Activated naive CD4-positive, alpha-beta T cell treated with anti-CD3 and anti-CD28 coated beads, Interleukin-2, amount 50 U/mL, for 16 hours (primary cell): Measurements from ENCODE around the gene DAPK1.

ENCODE experiments used
- DNase-seq: peaks from one replicate; pipeline ENCODE4 v3.0.0-alpha.2; 2020

The DAPK1 gene

GRCh38 chr9:87596862-87597261, 99.2 kb downstream of the DAPK1 start:
- no peak for DNase-seq

DNA sequence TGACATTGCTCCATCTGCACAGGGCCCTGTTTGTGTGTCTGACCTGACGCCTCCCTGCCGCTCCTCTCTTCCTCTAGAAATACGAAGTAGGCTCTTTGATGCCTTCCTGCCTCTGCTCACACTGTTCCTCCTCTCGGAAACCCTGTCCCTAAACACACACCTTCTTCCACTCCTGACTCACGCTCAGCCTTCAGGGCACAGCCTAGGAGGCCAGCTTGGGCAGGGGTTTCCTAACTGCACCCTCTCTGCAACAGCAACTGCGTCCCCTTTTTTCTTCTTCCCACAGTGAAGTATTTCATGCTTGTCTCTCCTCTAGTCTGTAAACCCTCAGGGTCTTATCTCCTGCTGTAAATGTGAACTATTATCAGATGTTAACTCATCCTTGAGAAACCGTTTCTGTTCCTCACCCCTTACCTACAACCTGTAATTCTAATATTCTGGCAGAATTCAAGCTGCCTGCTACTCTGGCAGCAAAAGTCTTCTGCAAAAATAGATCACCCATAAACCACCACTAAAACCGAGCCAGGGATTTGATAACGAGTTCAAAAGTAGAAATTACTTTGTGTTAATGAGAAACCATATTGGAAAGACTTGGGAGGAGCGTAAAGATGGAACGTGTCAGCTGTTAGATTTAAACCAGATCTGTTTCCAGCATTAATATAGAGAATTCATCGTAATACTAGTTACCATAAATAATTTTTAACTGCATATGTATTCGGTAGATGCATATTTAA, 100.2 kb downstream of the DAPK1 start:
- DNase-seq, result no peak

GRCh38 chr9:87599901-87600610, 102.4 kb downstream of the DAPK1 start:
- no peak for DNase-seq

DNA sequence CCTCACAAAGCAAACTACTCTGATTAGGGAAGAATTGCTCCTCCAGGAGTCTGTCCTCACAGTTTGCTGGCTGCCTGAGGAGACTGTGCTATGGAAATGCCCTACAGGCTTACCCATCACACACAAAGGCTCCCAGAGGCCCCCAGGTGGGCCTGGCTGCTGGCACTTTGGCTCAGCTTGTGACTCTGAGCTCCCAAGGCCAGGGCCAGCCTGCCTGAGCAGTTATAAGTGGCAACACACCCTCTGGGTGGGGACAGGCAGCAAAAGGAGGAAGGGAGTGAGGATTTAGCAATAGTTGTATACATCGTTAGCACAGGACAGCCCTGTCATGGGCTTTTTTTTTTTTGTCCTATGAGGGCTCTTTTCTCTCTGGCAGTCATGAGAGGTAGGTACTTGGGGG, 103.5 kb downstream of the DAPK1 start:
- DNase-seq, result no peak

GRCh38 chr9:87601595-87601994, 103.9 kb downstream of the DAPK1 start:
- DNase-seq, result no peak

DNA sequence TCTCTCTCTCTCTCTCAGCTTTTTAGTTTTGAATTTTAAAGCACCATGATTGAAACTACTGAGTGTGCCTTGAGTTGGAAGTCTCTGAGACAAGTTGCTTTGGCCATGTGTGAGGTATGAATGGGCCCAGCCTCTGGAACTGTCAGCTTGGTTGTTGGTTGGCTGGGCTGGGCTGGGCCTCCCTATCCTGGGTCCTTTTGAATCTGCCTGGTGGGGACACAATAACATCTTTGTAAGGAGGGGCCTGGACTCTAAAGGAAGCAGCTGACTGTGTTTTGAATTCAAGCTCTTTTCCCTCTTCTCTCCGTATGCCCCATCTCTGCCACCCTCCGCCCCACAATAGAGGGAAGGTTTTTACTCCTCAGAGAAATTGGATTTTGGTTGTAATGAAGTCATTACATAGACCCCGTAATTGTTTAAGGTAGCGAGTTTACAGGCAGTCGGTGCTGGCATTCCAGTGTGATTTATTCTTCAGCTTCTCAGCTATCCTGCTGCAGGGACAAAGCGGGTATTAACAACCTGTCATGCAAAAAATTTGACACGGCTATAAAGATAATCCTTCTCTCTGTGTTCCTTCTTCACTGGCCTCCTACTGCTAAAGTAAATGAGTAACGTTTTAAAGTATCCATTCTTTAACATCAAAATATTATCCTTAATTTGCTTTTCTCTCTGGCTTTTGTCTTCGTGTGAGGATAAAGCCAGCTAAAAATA, 105.4 kb downstream of the DAPK1 start:
- DNase-seq, result no peak

- DNase-seq, result no peak
Measured at GRCh38 chr9:87603854-87604490, 106.3 kb downstream of the DAPK1 start.

GRCh38 chr9:87604886-87605588, 107.4 kb downstream of the DAPK1 start:
- no peak for DNase-seq

GRCh38 chr9:87605676-87606075, 108.0 kb downstream of the DAPK1 start:
- no peak for DNase-seq

GRCh38 chr9:87606841-87607521, 109.3 kb downstream of the DAPK1 start:
- DNase-seq, result no peak

- no peak for DNase-seq
Measured at GRCh38 chr9:87607859-87608258, 110.2 kb downstream of the DAPK1 start.

- DNase-seq, result no peak
Measured at GRCh38 chr9:87609002-87609401, 111.3 kb downstream of the DAPK1 start.

DNA sequence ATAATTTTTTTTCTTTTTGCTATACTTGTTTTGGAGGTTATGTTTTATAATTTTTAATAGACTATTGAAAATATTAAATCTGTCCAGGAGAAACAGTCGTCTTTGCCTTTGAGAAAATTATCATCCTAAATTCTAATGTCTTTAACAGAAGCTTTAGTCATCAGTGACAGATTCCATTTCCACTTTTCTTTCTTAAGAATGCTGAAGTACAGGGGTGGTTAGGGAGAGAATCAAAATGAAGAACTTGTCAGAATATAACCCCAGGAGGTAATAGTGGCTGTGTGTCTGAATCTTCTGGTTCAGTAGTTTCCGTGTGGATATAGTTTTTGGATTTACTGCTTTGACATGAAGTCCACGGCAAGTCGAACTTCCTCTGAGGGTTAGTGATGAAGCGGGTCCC, 111.8 kb downstream of the DAPK1 start:
- DNase-seq, result no peak

DNA sequence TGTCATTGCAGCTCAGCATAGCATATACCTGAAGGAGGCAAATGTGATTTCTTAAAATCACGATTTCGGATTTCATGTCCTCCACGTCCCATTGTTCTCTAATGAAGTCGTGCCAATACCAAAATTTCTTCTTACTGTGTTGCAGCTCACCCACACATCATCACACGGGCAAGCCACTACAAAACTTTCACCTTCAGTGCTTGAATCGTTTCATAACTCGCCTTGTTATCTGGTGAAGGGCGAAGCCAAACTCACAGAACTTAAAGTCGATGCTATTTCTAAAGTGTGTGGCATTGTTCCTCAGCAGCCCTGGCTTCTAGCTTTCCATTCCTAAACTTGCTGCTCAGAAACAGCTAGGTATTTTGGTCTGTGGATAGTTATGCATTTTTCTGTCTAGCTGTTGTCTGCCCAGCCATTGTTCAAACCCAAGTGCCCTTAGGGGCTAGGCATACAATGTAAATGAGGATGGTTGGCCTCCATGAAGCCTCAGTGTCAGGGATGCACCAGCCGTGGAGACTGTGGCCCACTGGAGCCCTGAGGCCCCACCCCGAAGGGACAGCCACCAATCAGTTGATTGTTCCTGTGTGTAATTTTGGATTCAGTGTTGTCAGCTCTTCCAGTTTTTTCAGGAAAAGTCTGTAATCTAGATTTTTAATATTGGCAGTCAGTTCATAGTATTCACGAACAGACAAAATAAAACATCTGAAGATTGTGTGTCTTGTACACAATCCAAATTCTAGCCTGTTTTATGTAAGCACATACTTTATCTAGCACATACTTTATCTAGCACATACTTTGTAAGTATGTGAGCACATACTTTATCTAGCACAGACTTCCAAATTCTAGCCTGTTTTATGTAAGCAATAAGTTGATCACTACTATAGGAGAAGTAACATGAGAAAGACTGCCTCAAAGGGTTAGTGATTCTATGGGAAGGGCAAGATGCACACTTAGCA, 112.8 kb downstream of the DAPK1 start:
- no peak for DNase-seq

GRCh38 chr9:87611776-87612175, 114.1 kb downstream of the DAPK1 start:
- DNase-seq, result no peak

GRCh38 chr9:87612536-87612935, 114.9 kb downstream of the DAPK1 start:
- DNase-seq, result no peak

GRCh38 chr9:87613265-87614111, 115.8 kb downstream of the DAPK1 start:
- DNase-seq, result no peak

DNA sequence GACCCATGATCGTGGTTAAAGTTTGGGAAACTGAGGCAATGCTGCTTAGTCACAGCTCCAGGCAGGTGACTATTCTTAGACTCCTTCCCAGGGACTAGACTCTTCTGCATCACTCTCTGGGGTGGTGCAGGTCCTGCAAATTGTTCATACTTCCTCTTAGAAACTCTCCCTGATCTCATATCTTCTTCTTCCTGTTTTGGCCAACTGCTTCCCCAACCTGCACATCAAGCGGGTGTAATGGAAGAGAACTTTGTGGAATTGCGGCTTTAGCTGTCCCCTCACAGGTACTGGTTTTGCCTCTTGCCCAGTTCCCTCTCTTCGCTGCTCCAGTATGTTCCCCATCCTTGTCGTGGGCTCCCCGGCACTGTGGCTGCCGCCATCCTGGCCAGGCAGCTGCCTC, 116.7 kb downstream of the DAPK1 start:
- DNase-seq, result no peak

- DNase-seq, result no peak
Measured at GRCh38 chr9:87615136-87615535, 117.5 kb downstream of the DAPK1 start.

DNA sequence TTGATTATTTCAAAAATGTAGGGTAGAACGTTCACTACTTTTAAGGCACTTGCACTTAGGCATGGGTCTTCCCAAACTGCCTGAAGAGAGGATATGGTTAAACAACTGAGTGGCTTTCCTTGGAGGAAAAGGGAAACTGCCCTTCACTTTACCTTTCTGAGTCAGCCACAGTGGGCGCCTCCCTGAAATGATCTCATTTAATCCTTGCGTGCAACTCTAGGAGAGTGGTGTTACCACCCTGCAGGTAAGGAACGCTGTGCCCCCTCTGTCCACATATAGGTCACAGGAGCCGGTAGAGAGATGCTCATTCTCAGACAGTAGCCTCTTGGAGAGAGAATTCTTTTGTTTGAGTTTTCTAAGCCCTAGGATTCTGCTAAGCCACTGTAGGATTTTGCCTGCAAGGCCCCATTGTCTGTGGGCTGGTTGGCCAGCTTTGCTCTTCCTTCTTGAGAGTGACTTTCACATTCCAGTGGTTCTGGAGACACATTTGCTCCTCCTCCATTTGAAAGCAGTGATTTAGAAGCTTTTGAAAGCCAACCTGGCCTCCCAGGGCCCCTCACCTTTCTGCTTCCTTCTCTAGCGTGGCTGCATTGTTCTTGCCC, 118.0 kb downstream of the DAPK1 start:
- no peak for DNase-seq
